Mesothelial cell of epicardium (in vitro differentiated cells): Measurements from ENCODE around the gene CEMP1. TPM values are rescaled to one million over a fixed set of nuclear protein-coding genes. Genes with fewer than 3 reads are reported as not detected.

Source experiments
- DNase-seq, 2 experiments: peaks; one replicate each; pipeline ENCODE4 v3.0.0; 2021; ENCODE audit warnings: low spot score in 2 of 2; ENCODE audit not compliant: unreplicated experiment in 2 of 2
- H3K27ac Mint-ChIP-seq: 2 replicates; pipeline ENCODE4 v1.8.0; 2021; ENCODE audit warnings: mixed read lengths
- H3K27me3 Mint-ChIP-seq: 2 replicates; pipeline ENCODE4 v1.8.0; 2021; ENCODE audit warnings: low read depth, mixed read lengths
- H3K36me3 Mint-ChIP-seq: 2 replicates; pipeline ENCODE4 v1.8.0; 2021; ENCODE audit warnings: mixed read lengths
- H3K4me1 Mint-ChIP-seq: 2 replicates; pipeline ENCODE4 v1.8.0; 2021; ENCODE audit warnings: mixed read lengths
- H3K4me3 Mint-ChIP-seq: 2 replicates; pipeline ENCODE4 v1.8.0; 2021; ENCODE audit warnings: mild to moderate bottlenecking, moderate library complexity, mixed read lengths
- H3K9me3 Mint-ChIP-seq: 2 replicates; pipeline ENCODE4 v1.8.0; 2021; ENCODE audit warnings: mixed read lengths
- CTCF ChIP-seq: fragments of 200-600 bp; sonication (generic); IDR thresholded peaks from one replicate; pipeline ENCODE4 v1.5.0; 2021; ENCODE audit warnings: antibody characterized with exemption; ENCODE audit not compliant: unreplicated experiment
- total RNA-seq: library from RNA; stranded (reverse); gene quantifications from 3 replicates; pipeline ENCODE4 v1.2.1, GENCODE V29; 2021

The CEMP1 gene
- total RNA-seq, 1 donor from 2014 or later = 1.1 TPM

DNA sequence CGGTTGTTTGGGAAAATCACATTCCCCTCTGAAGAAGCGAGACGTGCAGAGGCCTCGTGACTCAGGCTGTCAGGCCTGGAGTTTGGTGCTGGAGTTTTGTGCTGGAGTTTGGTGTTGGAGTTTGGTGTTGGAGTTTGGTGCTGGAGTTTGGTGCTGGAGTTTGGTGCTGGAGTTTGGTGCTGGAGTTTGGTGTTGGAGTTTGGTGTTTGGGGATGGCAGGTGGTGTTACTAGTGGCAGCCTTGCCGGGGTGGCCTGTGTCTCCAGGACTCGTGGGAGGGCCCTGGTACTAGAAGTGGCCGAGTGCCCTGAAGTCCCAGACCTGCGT, 43.7 kb downstream of the CEMP1 start:
- peak overlapping the region; percentile 23 for H3K27ac Mint-ChIP-seq
- H3K27me3 Mint-ChIP-seq = no peaks in the 10 kb centered on the region
- no peak for TF ChIP-seq CTCF
- H3K4me1 Mint-ChIP-seq = peaks cover 26% of the 10 kb centered on the region
- no peaks in the 10 kb centered on the region for H3K9me3 Mint-ChIP-seq
- H3K36me3 Mint-ChIP-seq = no peaks in the 10 kb centered on the region
- DNase-seq = no peak
- no peak overlapping the region for H3K4me3 Mint-ChIP-seq

DNA sequence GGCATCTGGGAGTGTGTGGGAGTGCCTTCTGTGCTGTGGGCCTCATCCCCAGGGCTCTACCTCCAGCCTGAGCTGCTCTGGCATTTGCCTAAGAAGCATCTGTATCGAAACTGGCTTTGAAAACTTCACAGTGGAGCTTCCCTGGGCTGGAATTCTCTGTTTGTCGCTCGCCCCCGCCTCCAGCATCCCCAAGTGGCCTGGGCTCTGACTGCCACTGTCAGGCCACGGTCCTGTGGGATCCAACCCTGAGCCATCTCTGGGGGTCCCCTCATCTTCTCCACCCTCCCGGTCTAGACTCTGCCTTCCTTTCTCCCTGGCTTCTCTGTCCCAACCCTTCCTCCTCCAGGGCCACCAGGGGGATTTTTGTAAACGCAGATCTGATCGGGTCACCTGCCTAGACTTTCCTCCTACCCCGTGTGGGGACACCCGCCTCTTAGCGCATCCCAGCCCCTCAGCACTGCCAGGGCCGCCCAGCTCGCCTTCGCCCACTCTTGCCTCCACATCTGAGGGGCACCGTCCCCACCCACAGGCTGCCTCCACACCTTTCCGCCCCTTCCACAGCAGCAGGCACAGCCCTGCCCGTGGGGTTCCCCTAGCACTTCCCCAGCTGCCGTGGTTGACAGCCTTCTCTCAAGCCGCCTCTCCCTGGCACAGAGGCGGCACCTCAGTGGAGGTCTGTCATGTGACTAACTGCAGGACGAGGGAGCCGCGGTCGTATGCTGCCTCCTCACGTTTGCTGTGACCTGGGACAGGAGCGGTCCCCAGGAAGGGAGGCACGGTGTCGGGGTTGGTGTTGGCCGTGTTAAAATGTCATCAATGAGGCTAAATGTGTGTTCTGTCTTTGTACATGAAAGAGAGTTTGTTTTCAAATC, 44.3 kb downstream of the CEMP1 start:
- Mint-ChIP-seq H3K4me1 (peaks cover 26% of the 10 kb centered on the region), H3K27me3 (no peaks in the 10 kb centered on the region), H3K27ac (peak overlapping the region; percentile 23), H3K36me3 (no peaks in the 10 kb centered on the region), H3K4me3 (no peak overlapping the region), H3K9me3 (no peaks in the 10 kb centered on the region)
- no peak for DNase-seq
- no peak for TF ChIP-seq CTCF

DNA sequence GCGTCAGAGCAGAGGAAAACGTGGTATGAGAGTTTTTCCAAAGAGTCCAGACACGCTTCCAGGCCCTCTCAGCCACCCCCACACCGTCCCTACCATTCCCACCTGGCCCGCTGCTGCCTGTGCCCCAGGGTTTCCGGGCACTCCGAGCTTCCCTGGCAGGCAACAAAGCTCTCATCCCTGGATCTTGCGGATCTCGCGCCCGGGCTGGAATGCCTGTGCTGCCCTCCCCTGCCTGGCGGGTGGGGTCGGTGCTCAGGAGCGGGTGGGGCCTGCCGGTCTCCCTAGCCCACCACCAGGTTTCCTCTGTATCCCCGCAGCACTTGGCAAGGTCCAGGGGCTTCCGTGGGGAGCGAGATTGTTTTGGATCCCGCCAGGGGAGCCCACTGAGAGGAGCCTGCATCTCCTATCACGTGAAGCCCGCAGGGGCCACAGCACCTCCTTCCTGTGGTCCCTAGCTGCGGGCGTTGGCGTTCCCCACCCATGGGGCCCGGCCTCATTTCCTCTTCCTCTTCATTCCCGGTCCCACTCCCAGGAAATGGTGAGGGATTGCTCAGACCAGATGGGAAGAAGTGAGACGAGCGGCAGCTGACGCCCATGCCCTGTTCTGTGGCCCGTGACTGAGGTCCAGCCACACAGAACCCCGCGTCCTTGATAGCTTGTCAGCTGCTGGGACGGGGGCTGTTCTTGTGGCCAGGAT, 45.2 kb downstream of the CEMP1 start:
- no peak for TF ChIP-seq CTCF
- H3K4me3 Mint-ChIP-seq = no peak overlapping the region

DNA sequence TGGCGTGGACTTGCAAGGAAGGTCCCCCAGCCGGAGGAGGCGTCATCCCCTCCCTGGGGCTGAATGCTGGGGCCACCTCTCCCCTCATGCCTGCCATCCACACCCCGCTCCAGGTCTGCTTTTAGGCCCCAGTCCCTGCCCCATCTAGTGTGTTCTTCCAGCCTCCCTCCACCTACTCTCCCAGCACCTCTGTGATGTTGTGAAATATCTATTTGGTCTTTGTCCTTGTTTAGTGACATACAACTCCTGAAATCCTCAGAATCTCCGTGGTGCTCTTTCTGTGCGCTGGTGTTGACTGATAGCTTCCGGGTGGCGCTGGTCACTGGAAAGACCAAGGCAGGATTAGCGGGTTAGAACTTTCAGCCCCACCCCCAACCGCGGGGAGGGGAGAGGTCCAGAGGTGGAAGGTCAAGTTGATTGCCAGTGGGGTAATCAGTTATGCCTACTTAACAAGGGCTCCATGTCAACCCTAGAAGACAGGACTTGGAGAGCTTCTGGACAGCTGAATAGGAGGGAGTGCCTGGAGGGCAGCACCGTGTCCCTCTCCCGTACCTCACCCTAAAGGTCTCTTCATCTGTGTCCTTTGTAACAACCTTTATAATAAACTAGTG, 46.2 kb downstream of the CEMP1 start:
- no peaks in the 10 kb centered on the region for H3K36me3 Mint-ChIP-seq
- no peaks in the 10 kb centered on the region for H3K27me3 Mint-ChIP-seq
- no peak overlapping the region for H3K4me3 Mint-ChIP-seq
- H3K4me1 Mint-ChIP-seq = peaks cover 26% of the 10 kb centered on the region
- DNase-seq = no peak
- TF ChIP-seq CTCF = no peak
- H3K27ac Mint-ChIP-seq = no peak overlapping the region
- no peaks in the 10 kb centered on the region for H3K9me3 Mint-ChIP-seq

More for the DNA sequence above, 45.2 kb downstream of the CEMP1 start:
- H3K36me3 Mint-ChIP-seq = no peaks in the 10 kb centered on the region
- H3K27ac Mint-ChIP-seq = no peak overlapping the region
- H3K9me3 Mint-ChIP-seq = no peaks in the 10 kb centered on the region
- no peak for DNase-seq
- H3K4me1 Mint-ChIP-seq = peaks cover 26% of the 10 kb centered on the region
- H3K27me3 Mint-ChIP-seq = no peaks in the 10 kb centered on the region

DNA sequence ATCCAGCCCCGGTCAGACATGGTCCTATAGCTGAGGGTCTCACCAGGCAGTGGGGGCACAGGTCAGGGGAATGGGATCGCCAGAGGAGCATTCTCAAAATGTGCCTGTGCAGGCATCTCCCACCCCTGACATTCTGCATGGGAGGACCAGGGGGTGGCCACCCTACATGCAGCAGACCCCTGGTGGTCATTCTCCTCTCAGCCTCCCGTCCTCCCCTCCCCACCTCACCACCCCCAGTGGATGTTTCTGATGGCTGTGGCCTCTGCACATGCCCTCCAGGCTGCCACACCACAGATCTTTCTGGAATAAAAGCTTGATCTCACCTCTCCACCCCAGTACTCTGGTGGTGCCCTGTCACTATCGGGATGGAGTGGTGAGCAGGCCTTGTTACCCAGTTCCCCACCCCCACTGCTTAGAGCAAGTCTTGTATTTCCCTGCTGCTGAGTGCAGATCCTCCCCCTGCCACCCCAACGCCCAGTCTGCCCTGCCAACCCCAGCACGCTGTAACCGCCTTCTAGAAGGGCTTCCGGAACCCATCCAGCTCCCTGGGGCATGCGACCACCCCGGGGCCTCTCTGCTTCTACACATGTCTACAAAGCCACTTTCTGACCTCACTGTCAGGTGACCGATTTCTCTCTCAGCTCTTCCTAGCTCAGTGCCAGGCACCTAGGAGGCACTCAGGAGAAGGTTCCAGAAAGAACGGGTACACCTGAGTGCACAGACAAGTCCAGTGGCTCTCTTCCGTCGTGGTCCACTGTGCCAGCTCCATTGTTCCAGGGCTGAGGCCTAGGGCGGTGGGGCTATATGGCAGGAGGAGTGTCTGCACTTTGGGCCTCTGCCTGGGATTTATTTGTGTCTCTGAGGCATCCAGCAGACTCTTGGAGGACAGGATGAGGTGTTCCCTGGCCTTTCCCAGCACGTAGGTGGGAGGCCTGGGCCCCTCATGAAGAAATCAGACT, 47.0 kb downstream of the CEMP1 start:
- Mint-ChIP-seq H3K4me1 (peaks cover 25% of the 10 kb centered on the region), H3K9me3 (no peaks in the 10 kb centered on the region), H3K4me3 (no peak overlapping the region), H3K27me3 (no peaks in the 10 kb centered on the region), H3K36me3 (no peaks in the 10 kb centered on the region), H3K27ac (no peak overlapping the region)
- no peak for TF ChIP-seq CTCF
- DNase-seq = no peak
